ENCODE data around the gene RANBP3L.
A peak's percentile ranks its signal among the peaks of the same experiment; 100 is the strongest.

Gene RANBP3L

GRCh38 chr5:36325196-36325595, 23.5 kb upstream of the RANBP3L start:
- no peak overlapping the region for H3K4me3 ChIP-seq (replicated peaks; ENCODE audit: low read depth, low read length)
- no peak for TF ChIP-seq CTCF (IDR thresholded peaks at IDR 0.05; ENCODE audit: low read depth, low read length, missing control alignments)
- no peak for DNase-seq (ENCODE audit: extremely low read depth, low read depth)

- TF ChIP-seq CTCF (IDR thresholded peaks at IDR 0.05; ENCODE audit: low read depth, low read length, missing control alignments): no peak
- no peak for DNase-seq (ENCODE audit: extremely low read depth, low read depth)
- H3K4me3 ChIP-seq (replicated peaks; ENCODE audit: low read depth, low read length): no peak overlapping the region
These were observed 22.5 kb upstream of the RANBP3L start for GRCh38 chr5:36323926-36324781.

GRCh38 chr5:36312953-36313672, 11.4 kb upstream of the RANBP3L start:
- TF ChIP-seq CTCF (IDR thresholded peaks at IDR 0.05; ENCODE audit: low read depth, low read length, missing control alignments): no peak
- no peak for DNase-seq (ENCODE audit: extremely low read depth, low read depth)
- H3K4me3 ChIP-seq (replicated peaks; ENCODE audit: low read depth, low read length): no peak overlapping the region

- no peak for TF ChIP-seq CTCF (IDR thresholded peaks at IDR 0.05; ENCODE audit: low read depth, low read length, missing control alignments)
- no peak overlapping the region for H3K4me3 ChIP-seq (replicated peaks; ENCODE audit: low read depth, low read length)
- DNase-seq (ENCODE audit: extremely low read depth, low read depth): no peak
These were observed 10.3 kb upstream of the RANBP3L start for GRCh38 chr5:36311956-36312355.

GRCh38 chr5:36310138-36310537, 8.4 kb upstream of the RANBP3L start:
- no peak for DNase-seq (ENCODE audit: extremely low read depth, low read depth)
- TF ChIP-seq CTCF (IDR thresholded peaks at IDR 0.05; ENCODE audit: low read depth, low read length, missing control alignments): no peak
- no peak overlapping the region for H3K4me3 ChIP-seq (replicated peaks; ENCODE audit: low read depth, low read length)

DNA sequence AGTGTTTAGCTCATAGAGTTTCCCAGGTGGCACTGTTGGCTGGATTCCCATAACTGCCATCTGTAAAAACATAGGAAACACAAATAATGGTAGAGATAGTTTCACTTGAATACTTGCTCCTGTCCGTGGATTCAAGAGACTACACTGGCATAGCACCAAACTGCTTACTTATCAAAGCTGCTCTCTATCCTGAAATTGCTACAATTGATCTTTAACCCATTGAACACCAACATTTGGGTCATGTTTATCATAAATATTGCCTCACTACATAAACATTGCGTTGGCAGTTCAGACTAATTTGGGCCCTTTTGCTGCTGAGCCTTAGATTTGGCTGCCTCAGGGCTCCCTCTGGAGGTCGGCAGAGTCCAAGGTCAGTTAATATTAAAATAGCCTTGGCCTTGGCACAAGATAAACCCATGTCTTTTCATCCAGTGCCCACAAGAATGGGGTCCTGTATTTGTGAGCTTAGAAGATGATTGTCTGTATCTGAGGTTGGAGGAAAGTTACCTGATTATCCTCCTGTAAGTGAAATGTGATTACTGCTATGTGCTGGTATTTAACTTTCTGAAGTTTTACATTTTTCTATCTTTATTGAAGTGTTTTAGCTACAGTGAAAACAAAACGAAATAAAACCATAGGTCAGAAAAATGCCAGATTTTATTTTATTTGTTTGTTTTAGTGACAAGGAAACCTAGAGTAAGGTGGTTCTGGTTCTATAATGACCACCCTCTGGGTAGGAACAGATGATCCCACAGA, 4.0 kb upstream of the RANBP3L start:
- DNase-seq (ENCODE audit: extremely low read depth, low read depth): no peak
- H3K4me3 ChIP-seq (replicated peaks; ENCODE audit: low read depth, low read length): no peak overlapping the region
- peak; percentile 73 for TF ChIP-seq CTCF (IDR thresholded peaks at IDR 0.05; ENCODE audit: low read depth, low read length, missing control alignments)
